CD4-positive, alpha-beta T cell (primary cell): Measurements from ENCODE around the gene ACER3. TPM values are rescaled to one million over a fixed set of nuclear protein-coding genes. Genes with fewer than 3 reads are reported as not detected.

Source experiments
- ATAC-seq: fragments of 200-7000 bp; cut with Tn5 transposase; one replicate; pipeline ENCODE4 v1.10.0; 2022; ENCODE audit warnings: mild to moderate bottlenecking; ENCODE audit not compliant: poor library complexity
- CTCF ChIA-PET: fragments of 350-600 bp; sonication (Branson Sonifier 250); formaldehyde crosslinking; loops from one replicate; lab custom pipeline; 2021; ENCODE audit warnings: antibody characterized with exemption, inconsistent platforms; lab: Charles Lee
- POLR2A ChIA-PET: fragments of 350-600 bp; sonication (Branson Sonifier 250); formaldehyde crosslinking; loops from one replicate; lab custom pipeline; 2021; ENCODE audit warnings: antibody characterized with exemption, inconsistent platforms; lab: Charles Lee
- DNase-seq, 14 experiments: peaks; one replicate each; pipeline ENCODE4 v3.0.0-alpha.2; 2013 to 2020; ENCODE audit warnings: mixed read lengths in 2 of 14
- H3K27ac ChIP-seq, 2 donors: one replicate each; pipeline versions ENCODE4 v1.5.1 to v1.7.0; 2013; ENCODE audit warnings: low read length in 2 of 2, low read depth in 1 of 2, mild to moderate bottlenecking in 1 of 2
- H3K27me3 ChIP-seq, 2 experiments: 1 replicate in 1 of 2; 2 replicates in 1 of 2; pipeline versions ENCODE4 v1.6.1 to v1.7.0; 2013; ENCODE audit warnings: low read length in 2 of 2, control low read depth in 1 of 2, mild to moderate bottlenecking in 1 of 2, moderate library complexity in 1 of 2; ENCODE audit not compliant: insufficient read depth in 2 of 2, control insufficient read depth in 1 of 2
- H3K36me3 ChIP-seq: one replicate; pipeline ENCODE4 v1.6.1; 2013; ENCODE audit warnings: low read length, control low read depth; ENCODE audit not compliant: insufficient read depth
- H3K4me1 ChIP-seq: one replicate; pipeline ENCODE4 v1.6.1; 2013; ENCODE audit warnings: low read length, control low read depth; ENCODE audit not compliant: insufficient read depth
- H3K4me3 ChIP-seq: one replicate; pipeline ENCODE4 v1.5.1; 2013; ENCODE audit warnings: mild to moderate bottlenecking, low read length, moderate library complexity
- H3K9me3 ChIP-seq, 2 experiments: 1 replicate in 1 of 2; 2 replicates in 1 of 2; pipeline versions ENCODE4 v1.6.1 to v1.7.0; 2013; ENCODE audit warnings: low read length in 2 of 2, mild to moderate bottlenecking in 2 of 2, control low read depth in 1 of 2, moderate library complexity in 1 of 2; ENCODE audit not compliant: control insufficient read depth in 1 of 2, insufficient read depth in 1 of 2
- H3K27ac Mint-ChIP-seq: one replicate; pipeline ENCODE4 v1.8.0; 2020; ENCODE audit warnings: mixed read lengths
- H3K27me3 Mint-ChIP-seq: one replicate; pipeline ENCODE4 v1.8.0; 2021; ENCODE audit warnings: mixed read lengths
- H3K36me3 Mint-ChIP-seq: one replicate; pipeline ENCODE4 v1.8.0; 2021; ENCODE audit warnings: low read depth, mixed read lengths
- H3K4me1 Mint-ChIP-seq: one replicate; pipeline ENCODE4 v1.8.0; 2021; ENCODE audit warnings: low read depth, mixed read lengths
- H3K4me3 Mint-ChIP-seq: one replicate; pipeline ENCODE4 v1.8.0; 2020; ENCODE audit warnings: mild to moderate bottlenecking, mixed read lengths
- H3K9me3 Mint-ChIP-seq: one replicate; pipeline ENCODE4 v1.8.0; 2020; ENCODE audit warnings: mixed read lengths
- CTCF ChIP-seq: fragments of 200-600 bp; IDR thresholded peaks from one replicate; pipeline ENCODE4 v1.8.0; 2022; ENCODE audit warnings: antibody characterized with exemption, mild to moderate bottlenecking
- intact Hi-C, 2 experiments: fragments of 100-400 bp; cut with DNase I in 1 of 2; cut with micrococcal nuclease in 1 of 2; formaldehyde crosslinking; loops; one replicate each; pipeline versions ENCODE4 v1.15.1 to v1.9.0; 2023 to 2025; cut with DNase I, micrococcal nuclease
- total RNA-seq, 174 experiments: library from RNA in 2 of 174; stranded (reverse) in 2 of 174; gene quantifications; one replicate each; pipeline ENCODE4 v1.2.3 and lab custom pipeline; 2021 to 2026

Gene ACER3
- total RNA-seq, 2 experiments from 2014 or later: 6.4 to 7.0 TPM

- ATAC-seq: no peak
- no peaks in the 10 kb centered on the region for H3K9me3 Mint-ChIP-seq
- no peak overlapping the region for H3K4me3 Mint-ChIP-seq
Observed at GRCh38 chr11:76835036-76835435, 25.7 kb upstream of the ACER3 start.

DNA sequence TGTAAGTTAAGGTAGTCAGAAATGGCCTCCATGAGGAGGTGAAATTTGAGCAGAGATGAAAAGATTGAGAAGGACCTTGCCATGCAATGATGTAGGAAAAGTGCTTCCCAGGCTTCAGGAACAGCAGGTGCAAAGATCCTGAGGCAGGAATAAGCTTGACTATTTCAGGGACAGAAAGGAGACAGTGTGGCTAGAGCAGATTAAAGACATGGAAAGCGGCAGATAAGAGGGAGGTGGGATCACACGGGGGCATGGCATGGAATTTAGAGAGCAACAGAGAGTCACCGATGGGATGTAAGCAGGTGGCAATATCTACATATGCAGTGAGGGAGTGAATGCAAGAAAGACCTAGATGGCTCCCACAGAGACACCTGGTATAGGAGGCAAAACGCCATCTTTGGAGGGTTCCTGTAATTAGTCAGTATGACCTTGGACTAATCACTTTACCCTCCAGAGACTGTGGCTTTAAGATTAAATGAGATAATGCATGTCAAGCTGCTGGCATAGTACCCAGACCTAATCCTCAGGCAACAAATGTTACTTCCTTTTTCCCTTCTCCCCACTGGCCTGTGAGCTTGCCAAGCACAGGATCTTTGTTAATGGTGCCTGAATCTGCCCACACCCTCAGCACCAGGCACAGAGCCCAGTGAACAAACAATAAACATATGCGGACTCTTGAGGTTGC is 24.6 kb upstream of the ACER3 start:
- DNase-seq: no peak
- no peak overlapping the region for H3K27ac ChIP-seq
- no peak for ATAC-seq
- no peak overlapping the region for H3K4me3 ChIP-seq
- no peaks in the 10 kb centered on the region for H3K4me1 Mint-ChIP-seq
- CTCF ChIA-PET: no interaction called here
- no peak overlapping the region for H3K27ac Mint-ChIP-seq
- no peaks in the 10 kb centered on the region for H3K4me1 ChIP-seq
- H3K36me3 ChIP-seq: no peaks in the 10 kb centered on the region
- TF ChIP-seq CTCF: no peak
- H3K9me3 Mint-ChIP-seq: no peaks in the 10 kb centered on the region
- no peaks in the 10 kb centered on the region for H3K36me3 Mint-ChIP-seq
- POLR2A ChIA-PET: no interaction called here
- intact Hi-C loops: no loop called here
- peaks cover 22% of the 10 kb centered on the region for H3K27me3 Mint-ChIP-seq
- peaks cover 4 to 6% of the 10 kb centered on the region in 2 experiments for H3K27me3 ChIP-seq
- H3K9me3 ChIP-seq: no peaks in the 10 kb centered on the region
- H3K4me3 Mint-ChIP-seq: no peak overlapping the region

More at GRCh38 chr11:76835036-76835435, 25.7 kb upstream of the ACER3 start:
- Histone ChIP-seq H3K4me3 (no peak overlapping the region), H3K27me3 (peaks cover 4 to 6% of the 10 kb centered on the region in 2 experiments), H3K9me3 (no peaks in the 10 kb centered on the region), H3K36me3 (no peaks in the 10 kb centered on the region), H3K27ac (no peak overlapping the region), H3K4me1 (no peaks in the 10 kb centered on the region)
- Mint-ChIP-seq H3K36me3 (no peaks in the 10 kb centered on the region), H3K27ac (no peak overlapping the region), H3K4me1 (no peaks in the 10 kb centered on the region), H3K27me3 (peaks cover 17% of the 10 kb centered on the region)
- intact Hi-C loops: no loop called here
- DNase-seq: no peak
- TF ChIP-seq CTCF: no peak
- CTCF ChIA-PET: no interaction called here
- POLR2A ChIA-PET: no interaction called here

GRCh38 chr11:76836613-76837291 is 24.0 kb upstream of the ACER3 start:
- intact Hi-C loops: no loop called here
- Histone ChIP-seq H3K4me3 (no peak overlapping the region), H3K27me3 (peaks cover 4 to 6% of the 10 kb centered on the region in 2 experiments), H3K36me3 (no peaks in the 10 kb centered on the region), H3K4me1 (no peaks in the 10 kb centered on the region), H3K9me3 (no peaks in the 10 kb centered on the region), H3K27ac (no peak overlapping the region)
- H3K4me3 Mint-ChIP-seq: no peak overlapping the region
- TF ChIP-seq CTCF: no peak
- no peaks in the 10 kb centered on the region for H3K36me3 Mint-ChIP-seq
- peaks cover 25% of the 10 kb centered on the region for H3K27me3 Mint-ChIP-seq
- H3K4me1 Mint-ChIP-seq: no peaks in the 10 kb centered on the region
- CTCF ChIA-PET: no interaction called here
- H3K27ac Mint-ChIP-seq: no peak overlapping the region
- no peaks in the 10 kb centered on the region for H3K9me3 Mint-ChIP-seq
- DNase-seq (no peak), ATAC-seq (no peak)
- POLR2A ChIA-PET: no interaction called here
